ENCODE results near the gene UIMC1. TPM values are rescaled to one million over a fixed set of nuclear protein-coding genes. Genes with fewer than 3 reads are reported as not detected.
A peak's percentile ranks its signal among the peaks of the same experiment; 100 is the strongest.

UIMC1 gene
- total RNA-seq, 2 donors from 2014 or later = 46.6 to 50.8 TPM

GRCh38 chr5:176899296-176899891, 107.2 kb downstream of the UIMC1 start, which contains the start of gene HK3:
Gene HK3 (minus strand): TSS chr5:176899346. CDS start chr5:176896159, 3,187 bp downstream.
- Mint-ChIP-seq H3K4me3 (no peak within 1 kb of the TSS), H3K27ac (no peak within 1 kb of the TSS)
- 87 to 93% methylated on average over 6 to 9 of the region's 9 CpGs for WGBS, 2 experiments (ENCODE audit: insufficient coverage in 1 of 2, insufficient read length in 1 of 2)

GRCh38 chr5:176897263-176897662, 109.3 kb downstream of the UIMC1 start:
- 76 to 79% methylated on average over 3 of the region's 3 CpGs for WGBS, 2 experiments (ENCODE audit: insufficient coverage in 1 of 2, insufficient read length in 1 of 2)
- Mint-ChIP-seq H3K36me3 (ENCODE audit: low read depth) (peaks cover 7% of the 10 kb centered on the region), H3K4me1 (peaks cover 4% of the 10 kb centered on the region), H3K4me3 (no peak overlapping the region), H3K27me3 (ENCODE audit: insufficient read depth) (no peaks in the 10 kb centered on the region), H3K9me3 (no peaks in the 10 kb centered on the region), H3K27ac (no peak overlapping the region)
- no peak for DNase-seq
- Histone ChIP-seq H3K36me3 (ENCODE audit: control insufficient read depth, insufficient read depth, low read length) (peaks cover 5% of the 10 kb centered on the region), H3K9me3 (ENCODE audit: control insufficient read depth, low read length) (no peaks in the 10 kb centered on the region), H3K4me1 (ENCODE audit: control insufficient read depth, insufficient read depth, low read length) (no peaks in the 10 kb centered on the region), H3K4me3 (ENCODE audit: low read length) (no peak overlapping the region), H3K9ac (ENCODE audit: extremely low read depth, low read length, poor library complexity, severe bottlenecking) (no peak overlapping the region), H3K27ac (ENCODE audit: low read depth, low read length) (no peak overlapping the region), H3K27me3 (ENCODE audit: control insufficient read depth, insufficient read depth, low read length, poor library complexity, severe bottlenecking) (no peaks in the 10 kb centered on the region)
- TF ChIP-seq CTCF (conservative IDR thresholded peaks at IDR 0.05) = no peak

More at GRCh38 chr5:176899296-176899891, 107.2 kb downstream of the UIMC1 start, which contains the start of gene HK3:
- no peak for TF ChIP-seq CTCF (conservative IDR thresholded peaks at IDR 0.05)
- Histone ChIP-seq H3K36me3 (ENCODE audit: control insufficient read depth, insufficient read depth, low read length) (peaks cover 27% of the 10 kb centered on the region), H3K9me3 (ENCODE audit: control insufficient read depth, low read length) (no peaks in the 10 kb centered on the region), H3K27ac (ENCODE audit: low read depth, low read length) (no peak within 1 kb of the TSS), H3K4me1 (ENCODE audit: control insufficient read depth, insufficient read depth, low read length) (peaks cover 3% of the 10 kb centered on the region), H3K27me3 (ENCODE audit: control insufficient read depth, insufficient read depth, low read length, poor library complexity, severe bottlenecking) (no peaks in the 10 kb centered on the region), H3K4me3 (ENCODE audit: low read length) (no peak within 1 kb of the TSS), H3K9ac (ENCODE audit: extremely low read depth, low read length, poor library complexity, severe bottlenecking) (no peak within 1 kb of the TSS)
- peaks cover 19% of the 10 kb centered on the region for H3K4me1 Mint-ChIP-seq
- H3K9me3 Mint-ChIP-seq = no peaks in the 10 kb centered on the region
- DNase-seq = peak; percentile 47
- peaks cover 14% of the 10 kb centered on the region for H3K36me3 Mint-ChIP-seq (ENCODE audit: low read depth)
- H3K27me3 Mint-ChIP-seq (ENCODE audit: insufficient read depth) = no peaks in the 10 kb centered on the region

GRCh38 chr5:176895831-176896230, 110.7 kb downstream of the UIMC1 start:
- H3K27me3 Mint-ChIP-seq (ENCODE audit: insufficient read depth) = no peaks in the 10 kb centered on the region

More at GRCh38 chr5:176895831-176896230, 110.7 kb downstream of the UIMC1 start:
- WGBS, 2 experiments (ENCODE audit: insufficient coverage in 1 of 2, insufficient read length in 1 of 2) = 96 to 100% methylated on average over 3 to 4 of the region's 4 CpGs
- TF ChIP-seq CTCF (conservative IDR thresholded peaks at IDR 0.05) = no peak
- Histone ChIP-seq H3K27me3 (ENCODE audit: control insufficient read depth, insufficient read depth, low read length, poor library complexity, severe bottlenecking) (no peaks in the 10 kb centered on the region), H3K9me3 (ENCODE audit: control insufficient read depth, low read length) (no peaks in the 10 kb centered on the region), H3K4me1 (ENCODE audit: control insufficient read depth, insufficient read depth, low read length) (no peaks in the 10 kb centered on the region), H3K27ac (ENCODE audit: low read depth, low read length) (no peak overlapping the region), H3K4me3 (ENCODE audit: low read length) (no peak overlapping the region), H3K9ac (ENCODE audit: extremely low read depth, low read length, poor library complexity, severe bottlenecking) (no peak overlapping the region), H3K36me3 (ENCODE audit: control insufficient read depth, insufficient read depth, low read length) (no peaks in the 10 kb centered on the region)
- DNase-seq = no peak
- H3K27ac Mint-ChIP-seq = no peak overlapping the region
- no peaks in the 10 kb centered on the region for H3K36me3 Mint-ChIP-seq (ENCODE audit: low read depth)
- H3K4me3 Mint-ChIP-seq = no peak overlapping the region
- no peaks in the 10 kb centered on the region for H3K9me3 Mint-ChIP-seq
- H3K4me1 Mint-ChIP-seq = peaks cover 4% of the 10 kb centered on the region
